GM19455 (cell line): Measurements from ENCODE around the gene PER2.

ENCODE experiments used
- ATAC-seq: cut with Tn5 transposase; IDR thresholded peaks from one replicate; pipeline ENCODE4 v1.9.1; 2021; ENCODE audit not compliant: unreplicated experiment

PER2 gene

GRCh38 chr2:238251986-238252385 is 36.4 kb downstream of the PER2 start:
- no peak for ATAC-seq

GRCh38 chr2:238251331-238251730 is 37.1 kb downstream of the PER2 start:
- no peak for ATAC-seq

GRCh38 chr2:238250896-238251295 is 37.5 kb downstream of the PER2 start:
- ATAC-seq: no peak

- ATAC-seq: no peak
These were observed 40.5 kb downstream of the PER2 start for GRCh38 chr2:238247841-238248453.

DNA sequence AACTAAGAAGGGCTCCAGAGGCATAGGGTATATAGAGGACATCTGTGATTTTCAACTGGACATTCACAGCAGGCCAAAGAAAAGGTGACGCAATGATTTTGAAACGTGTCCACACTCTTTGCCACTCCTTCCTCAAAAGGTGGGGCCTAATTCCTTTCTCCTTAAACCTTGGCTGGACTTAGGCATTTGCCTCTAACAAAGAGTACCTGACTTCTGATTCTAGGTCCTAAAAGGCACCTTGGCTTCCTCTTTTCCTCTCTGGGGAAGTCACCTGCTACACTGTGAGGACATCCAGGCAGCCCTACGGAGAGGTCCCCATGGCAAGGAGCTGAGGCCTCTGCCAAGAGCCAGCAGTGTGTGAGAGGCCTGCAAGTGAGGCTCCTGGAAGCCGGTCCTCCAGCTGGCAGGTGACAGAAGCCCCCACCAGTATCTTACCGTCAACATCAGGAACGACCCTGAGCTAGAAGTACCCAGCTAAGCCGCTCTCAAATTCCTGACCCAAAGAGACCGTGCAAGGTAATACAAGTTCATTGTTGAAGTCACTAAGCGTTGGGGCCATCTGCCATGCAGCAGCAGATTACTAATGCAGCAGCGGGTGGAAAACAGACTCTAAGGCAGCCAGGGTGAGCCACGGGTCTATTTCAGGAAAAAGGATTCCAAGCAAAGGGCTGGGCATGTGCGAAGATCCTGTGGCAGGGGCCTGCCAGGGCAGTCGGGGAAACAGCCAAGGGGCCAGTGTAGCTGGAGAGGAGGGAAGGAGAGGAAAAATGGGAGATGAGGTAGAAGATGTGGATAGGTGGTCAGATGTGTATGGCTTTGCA is 41.2 kb downstream of the PER2 start:
- ATAC-seq: no peak

- ATAC-seq: no peak
These were observed 44.3 kb downstream of the PER2 start for GRCh38 chr2:238244151-238244550.

DNA sequence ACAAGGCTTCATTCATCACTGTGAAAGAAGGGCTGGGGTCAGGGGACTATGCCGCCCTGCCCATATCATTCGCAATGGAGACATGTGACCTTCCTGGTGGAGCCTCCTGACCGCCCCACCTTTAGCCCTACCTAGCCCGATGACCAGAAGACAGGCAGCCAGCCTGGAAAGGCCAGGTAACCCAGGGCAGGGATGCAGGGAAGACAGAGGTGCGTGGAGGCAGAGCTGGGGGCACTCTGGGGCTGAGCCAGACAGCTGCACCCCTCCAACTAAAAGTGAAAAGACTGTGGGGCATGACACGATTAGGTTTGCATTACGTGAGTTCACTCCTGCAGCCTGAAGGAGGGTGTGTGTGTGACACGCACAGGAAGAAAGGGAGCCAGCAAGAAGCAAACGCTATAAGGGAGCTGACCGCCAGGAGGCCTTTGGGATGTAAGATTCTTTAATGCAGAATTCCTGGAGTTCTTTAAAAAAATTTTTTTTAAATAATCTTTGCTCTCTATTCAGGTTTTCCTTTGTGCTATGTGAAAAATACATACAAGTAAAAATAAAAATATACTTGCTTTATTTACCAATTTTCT is 44.8 kb downstream of the PER2 start:
- no peak for ATAC-seq

GRCh38 chr2:238242731-238243495 is 45.5 kb downstream of the PER2 start:
- ATAC-seq: no peak

GRCh38 chr2:238241970-238242369 is 46.4 kb downstream of the PER2 start:
- no peak for ATAC-seq

DNA sequence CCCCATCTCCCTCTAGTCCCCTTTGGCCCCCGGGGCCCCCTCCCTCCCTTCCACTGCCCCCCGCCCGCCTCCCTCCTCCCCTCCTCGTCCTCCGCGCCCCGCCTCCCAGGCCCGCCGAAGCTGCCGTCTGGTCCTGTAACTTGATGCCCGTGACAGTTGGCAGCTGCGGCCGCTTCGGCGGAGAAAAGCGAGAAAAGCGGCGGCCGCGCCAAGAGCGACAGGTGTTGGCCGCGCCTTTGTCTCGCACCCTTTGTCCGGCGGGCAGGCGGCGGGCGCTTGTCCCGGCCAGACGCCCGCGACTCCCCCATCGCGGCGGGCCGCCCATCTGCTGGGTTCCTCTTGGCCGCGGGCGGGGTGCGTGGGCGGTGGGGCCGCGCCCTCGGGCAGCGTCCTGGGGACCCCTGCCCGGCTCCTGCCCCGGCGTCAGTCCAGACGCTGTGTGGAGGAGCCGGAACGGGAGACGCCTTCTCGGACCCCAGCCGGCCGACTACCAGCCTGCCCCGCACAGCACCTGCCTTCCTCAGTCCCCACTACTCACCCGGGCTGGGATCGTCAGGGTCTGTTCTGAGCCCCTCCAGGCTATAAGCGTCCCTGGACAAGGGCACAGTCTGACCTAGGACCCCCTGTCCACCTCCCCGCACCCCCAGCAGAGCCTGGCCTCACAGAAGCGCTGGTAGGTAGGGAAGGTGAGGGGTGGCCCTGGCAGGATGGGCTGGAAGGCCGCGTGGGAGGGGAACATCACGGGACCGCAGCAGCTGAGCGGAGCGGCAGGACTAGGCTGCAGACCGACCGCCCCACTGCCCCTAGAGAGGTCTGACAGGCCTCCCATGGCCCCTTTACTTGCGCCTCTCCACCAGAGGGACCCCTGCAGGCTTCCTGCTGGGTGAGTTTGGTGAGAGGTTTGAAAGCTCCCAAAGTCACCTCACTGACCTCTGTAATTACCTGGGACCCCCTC is 47.4 kb downstream of the PER2 start:
- ATAC-seq: no peak

DNA sequence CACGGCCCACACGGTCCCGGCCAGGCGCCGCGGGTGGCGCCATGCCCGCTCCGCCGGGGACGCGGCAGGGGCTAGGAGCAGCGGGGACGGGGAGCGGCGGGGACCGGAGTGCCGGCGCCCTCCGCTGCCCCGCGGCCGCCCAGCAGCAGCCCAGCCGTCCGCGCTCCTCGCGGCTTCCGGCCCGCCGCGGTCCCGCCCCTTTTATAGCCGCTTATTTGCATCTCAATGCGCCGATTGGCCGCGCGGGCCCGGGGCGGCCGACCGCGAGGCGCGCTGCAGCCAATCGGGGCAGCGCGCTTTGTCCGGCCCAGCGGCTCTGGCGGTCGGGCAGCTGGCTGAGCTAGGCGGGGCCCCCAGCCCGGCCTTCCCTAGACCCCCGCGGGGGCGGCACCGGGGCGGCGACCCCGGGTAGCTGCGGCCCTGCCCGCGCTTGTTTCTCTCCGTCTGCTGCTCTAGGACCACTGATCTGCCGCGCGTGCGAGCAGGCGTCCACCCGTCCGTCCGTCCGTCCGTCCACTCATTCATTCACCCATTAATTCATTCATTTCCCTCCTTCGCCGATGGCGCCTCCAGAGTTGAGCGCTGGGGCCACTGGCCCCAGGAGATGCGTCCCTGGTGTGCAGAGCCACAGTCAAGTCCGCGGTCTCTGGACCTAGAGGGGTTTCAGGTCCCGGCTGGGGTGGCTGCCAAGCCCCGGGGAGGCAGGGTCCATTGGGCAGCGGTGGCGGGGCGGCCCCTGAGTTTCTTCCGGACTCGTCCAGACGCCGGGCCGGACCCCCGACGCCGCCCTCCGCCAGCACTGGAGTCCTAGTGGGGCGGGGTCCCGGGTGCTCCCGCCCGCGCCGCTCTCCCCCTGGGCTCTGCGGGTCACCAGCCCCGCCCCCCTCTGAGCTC is 48.3 kb downstream of the PER2 start, which contains the start of gene HES6:
Gene HES6 (minus strand): TSS at position 176 of the 894 bp plus-strand sequence. CDS start 133 bp downstream, at position 43.
- ATAC-seq: peak; percentile 88

DNA sequence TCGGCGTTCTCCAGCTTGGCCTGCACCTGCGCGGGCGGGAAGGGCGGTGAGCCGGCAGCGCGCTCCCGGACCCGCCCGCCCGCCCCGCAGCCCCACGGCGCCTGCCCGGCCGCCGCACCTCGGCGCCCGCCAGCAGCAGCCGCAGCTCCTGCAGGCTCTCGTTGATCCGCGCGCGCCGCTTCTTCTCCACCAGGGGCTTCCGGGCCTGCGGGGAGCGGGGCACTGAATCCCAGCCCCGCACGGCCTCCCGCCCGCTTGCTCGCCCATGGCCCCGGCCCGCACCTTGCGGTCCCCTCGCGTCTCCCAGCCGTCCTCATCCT is 48.9 kb downstream of the PER2 start:
- peak; percentile 32 for ATAC-seq

- peak; percentile 4 for ATAC-seq
These were observed 49.5 kb downstream of the PER2 start for GRCh38 chr2:238238766-238239542.

- no peak for ATAC-seq
These were observed 50.1 kb downstream of the PER2 start for GRCh38 chr2:238238311-238238765.

- ATAC-seq: no peak
These were observed 50.8 kb downstream of the PER2 start for GRCh38 chr2:238237431-238238135.

- no peak for ATAC-seq
These were observed 51.8 kb downstream of the PER2 start for GRCh38 chr2:238236571-238236970.

- ATAC-seq: no peak
These were observed 52.6 kb downstream of the PER2 start for GRCh38 chr2:238235856-238236255.

DNA sequence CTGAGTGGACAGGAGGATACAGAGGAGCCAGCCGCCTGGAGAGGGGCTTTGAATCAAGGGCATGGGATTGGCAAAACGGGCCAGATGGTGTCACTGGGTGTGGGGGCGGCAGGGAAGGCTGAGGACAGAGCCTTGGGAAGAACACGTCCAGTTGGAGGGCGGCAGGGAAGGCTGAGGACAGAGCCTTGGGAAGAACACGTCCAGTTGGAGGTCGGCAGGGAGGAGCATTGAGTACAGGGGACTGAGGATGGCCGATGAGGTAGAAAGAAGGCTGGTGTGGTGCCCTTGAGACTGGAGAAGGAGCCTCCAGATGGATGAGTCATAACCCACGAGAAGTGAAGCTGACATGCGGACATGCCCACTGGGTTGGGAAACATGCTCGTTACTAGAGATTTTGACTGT is 53.1 kb downstream of the PER2 start:
- ATAC-seq: no peak
